ENCODE data around the gene PRKCB. TPM values are rescaled to one million over a fixed set of nuclear protein-coding genes. Genes with fewer than 3 reads are reported as not detected.

Gene PRKCB
- total and polyA plus RNA-seq, 5 donors = 0.41 to 4.1 (median 3.6) TPM

- ATAC-seq = peak; percentile 17 to 35
- 51% methylated on average over 17 of the region's 17 CpGs for WGBS
Measured at GRCh38 chr16:24035127-24035842, 199.5 kb downstream of the PRKCB start.

GRCh38 chr16:24036038-24036543 is 200.3 kb downstream of the PRKCB start:
- no peak overlapping the region for H3K27ac ChIP-seq (ENCODE audit: low read length)
- ATAC-seq (no peak), DNase-seq (no peak)
- H3K4me3 ChIP-seq (ENCODE audit: low read length) = no peak overlapping the region
- H3K9me3 ChIP-seq (ENCODE audit: control insufficient read depth, low read length) = no peaks in the 10 kb centered on the region
- H3K27me3 ChIP-seq (ENCODE audit: control insufficient read depth, insufficient read depth) = no peaks in the 10 kb centered on the region
- intact Hi-C loops (cut with DNase I) = loop anchor here in 3 of 4 donors (5.0 to 10.0 kb wide), 5 partner anchors 231 to 301 kb away; no protein-coding TSS in a partner anchor
- no peaks in the 10 kb centered on the region for H3K4me1 ChIP-seq (ENCODE audit: control insufficient read depth, insufficient read depth, low read length)
- WGBS = 38% methylated on average over 1 of the region's 1 CpG

More at GRCh38 chr16:24035127-24035842, 199.5 kb downstream of the PRKCB start:
- intact Hi-C loops (cut with DNase I) = loop anchor here in 3 of 4 donors (5.0 to 10.0 kb wide), 5 partner anchors 230 to 300 kb away; no protein-coding TSS in a partner anchor
- Histone ChIP-seq H3K27me3 (ENCODE audit: control insufficient read depth, insufficient read depth) (no peaks in the 10 kb centered on the region), H3K9me3 (ENCODE audit: control insufficient read depth, low read length) (no peaks in the 10 kb centered on the region), H3K27ac (ENCODE audit: low read length) (no peak overlapping the region), H3K4me1 (ENCODE audit: control insufficient read depth, insufficient read depth, low read length) (no peaks in the 10 kb centered on the region), H3K4me3 (ENCODE audit: low read length) (no peak overlapping the region)
- no peak for DNase-seq

GRCh38 chr16:24036614-24037013 is 200.8 kb downstream of the PRKCB start:
- ATAC-seq (peak; percentile 59 to 61), DNase-seq (peak in 1 of 3 donors; percentile 17)
- H3K4me3 ChIP-seq (ENCODE audit: low read length) = no peak overlapping the region
- intact Hi-C loops (cut with DNase I) = loop anchor here in 3 of 4 donors (5.0 to 10.0 kb wide), 5 partner anchors 232 to 302 kb away; no protein-coding TSS in a partner anchor
- no peaks in the 10 kb centered on the region for H3K9me3 ChIP-seq (ENCODE audit: control insufficient read depth, low read length)
- H3K27me3 ChIP-seq (ENCODE audit: control insufficient read depth, insufficient read depth) = no peaks in the 10 kb centered on the region
- no peaks in the 10 kb centered on the region for H3K4me1 ChIP-seq (ENCODE audit: control insufficient read depth, insufficient read depth, low read length)
- 10% methylated on average over 8 of the region's 8 CpGs for WGBS
- H3K27ac ChIP-seq (ENCODE audit: low read length) = no peak overlapping the region

- Histone ChIP-seq H3K9me3 (ENCODE audit: control insufficient read depth, low read length) (no peaks in the 10 kb centered on the region), H3K27ac (ENCODE audit: low read length) (no peak overlapping the region), H3K4me3 (ENCODE audit: low read length) (no peak overlapping the region), H3K27me3 (ENCODE audit: control insufficient read depth, insufficient read depth) (no peaks in the 10 kb centered on the region), H3K4me1 (ENCODE audit: control insufficient read depth, insufficient read depth, low read length) (no peaks in the 10 kb centered on the region)
- 80% methylated on average over 3 of the region's 3 CpGs for WGBS
- intact Hi-C loops (cut with DNase I) = loop anchor here in 3 of 4 donors (5.0 to 10.0 kb wide), 5 partner anchors 233 to 303 kb away; no protein-coding TSS in a partner anchor
- DNase-seq (no peak), ATAC-seq (no peak)
Measured at GRCh38 chr16:24037335-24037734, 201.6 kb downstream of the PRKCB start.

GRCh38 chr16:24041834-24042631 is 206.2 kb downstream of the PRKCB start:
- no peaks in the 10 kb centered on the region for H3K4me1 ChIP-seq (ENCODE audit: control insufficient read depth, insufficient read depth, low read length)
- H3K9me3 ChIP-seq (ENCODE audit: control insufficient read depth, low read length) = no peaks in the 10 kb centered on the region
- H3K27me3 ChIP-seq (ENCODE audit: control insufficient read depth, insufficient read depth) = no peaks in the 10 kb centered on the region
- no peak overlapping the region for H3K27ac ChIP-seq (ENCODE audit: low read length)
- no peak overlapping the region for H3K4me3 ChIP-seq (ENCODE audit: low read length)
- intact Hi-C loops (cut with DNase I) = loop anchor here (2.0 to 10.0 kb wide), 3 partner anchors 213 to 463 kb away; partner anchors contain the start of gene CACNG3 (in 2 of the 4)
- ATAC-seq (peak; percentile 31 to 74), DNase-seq (peak; percentile 52 to 82 (median 68))
- 35% methylated on average over 11 of the region's 11 CpGs for WGBS

- DNase-seq (no peak), ATAC-seq (no peak)
- Histone ChIP-seq H3K4me1 (ENCODE audit: control insufficient read depth, insufficient read depth, low read length) (no peaks in the 10 kb centered on the region), H3K9me3 (ENCODE audit: control insufficient read depth, low read length) (no peaks in the 10 kb centered on the region), H3K27ac (ENCODE audit: low read length) (no peak overlapping the region), H3K27me3 (ENCODE audit: control insufficient read depth, insufficient read depth) (no peaks in the 10 kb centered on the region), H3K4me3 (ENCODE audit: low read length) (no peak overlapping the region)
- WGBS = 75% methylated on average over 2 of the region's 2 CpGs
- intact Hi-C loops (cut with DNase I) = loop anchor here in 2 of 4 donors (5.0 to 10.0 kb wide), 2 partner anchors 210 to 458 kb away; partner anchors contain the start of gene CACNG3 (in 2 of the 2)
Measured at GRCh38 chr16:24044467-24044866, 208.7 kb downstream of the PRKCB start.

- no peaks in the 10 kb centered on the region for H3K4me1 ChIP-seq (ENCODE audit: control insufficient read depth, insufficient read depth, low read length)
- peak; percentile 40 to 46 for ATAC-seq
- intact Hi-C loops (cut with DNase I) = loop anchor here in 2 of 4 donors (5.0 to 10.0 kb wide), 2 partner anchors 209 to 457 kb away; partner anchors contain the start of gene CACNG3 (in 2 of the 2)
- H3K9me3 ChIP-seq (ENCODE audit: control insufficient read depth, low read length) = no peaks in the 10 kb centered on the region
- no peak overlapping the region for H3K27ac ChIP-seq (ENCODE audit: low read length)
- no peak for DNase-seq
- no peaks in the 10 kb centered on the region for H3K27me3 ChIP-seq (ENCODE audit: control insufficient read depth, insufficient read depth)
- H3K4me3 ChIP-seq (ENCODE audit: low read length) = no peak overlapping the region
- 28% methylated on average over 12 of the region's 12 CpGs for WGBS
Measured at GRCh38 chr16:24045641-24046040, 209.9 kb downstream of the PRKCB start.

GRCh38 chr16:24046442-24046841 is 210.7 kb downstream of the PRKCB start:
- ATAC-seq (no peak), DNase-seq (no peak)
- no peaks in the 10 kb centered on the region for H3K27me3 ChIP-seq (ENCODE audit: control insufficient read depth, insufficient read depth)
- H3K27ac ChIP-seq (ENCODE audit: low read length) = no peak overlapping the region
- intact Hi-C loops (cut with DNase I) = loop anchor here in 2 of 4 donors (5.0 to 10.0 kb wide), 2 partner anchors 208 to 456 kb away; partner anchors contain the start of gene CACNG3 (in 2 of the 2)
- no peak overlapping the region for H3K4me3 ChIP-seq (ENCODE audit: low read length)
- 42% methylated on average over 4 of the region's 4 CpGs for WGBS
- no peaks in the 10 kb centered on the region for H3K4me1 ChIP-seq (ENCODE audit: control insufficient read depth, insufficient read depth, low read length)
- no peaks in the 10 kb centered on the region for H3K9me3 ChIP-seq (ENCODE audit: control insufficient read depth, low read length)

GRCh38 chr16:24049113-24049512 is 213.3 kb downstream of the PRKCB start:
- Histone ChIP-seq H3K4me3 (ENCODE audit: low read length) (no peak overlapping the region), H3K9me3 (ENCODE audit: control insufficient read depth, low read length) (no peaks in the 10 kb centered on the region), H3K4me1 (ENCODE audit: control insufficient read depth, insufficient read depth, low read length) (no peaks in the 10 kb centered on the region), H3K27me3 (ENCODE audit: control insufficient read depth, insufficient read depth) (no peaks in the 10 kb centered on the region), H3K27ac (ENCODE audit: low read length) (no peak overlapping the region)
- intact Hi-C loops (cut with DNase I) = loop anchor here in 2 of 4 donors (5.0 to 10.0 kb wide), 2 partner anchors 206 to 453 kb away; partner anchors contain the start of gene CACNG3 (in 2 of the 2)
- no peak for DNase-seq
- WGBS = 91% methylated on average over 5 of the region's 5 CpGs
- no peak for ATAC-seq

GRCh38 chr16:24051125-24051524 is 215.3 kb downstream of the PRKCB start:
- intact Hi-C loops (cut with DNase I) = loop anchor here in 1 of 4 donors (10.0 kb wide), 1 partner anchor 204 kb away; the partner anchor contains the start of gene CACNG3
- Histone ChIP-seq H3K4me1 (ENCODE audit: control insufficient read depth, insufficient read depth, low read length) (no peaks in the 10 kb centered on the region), H3K9me3 (ENCODE audit: control insufficient read depth, low read length) (no peaks in the 10 kb centered on the region), H3K4me3 (ENCODE audit: low read length) (no peak overlapping the region), H3K27ac (ENCODE audit: low read length) (no peak overlapping the region), H3K27me3 (ENCODE audit: control insufficient read depth, insufficient read depth) (no peaks in the 10 kb centered on the region)
- ATAC-seq (no peak), DNase-seq (no peak)
- WGBS = 71% methylated on average over 5 of the region's 5 CpGs
